GM23338 (cell line): ENCODE results near the gene GALNT9. TPM values are rescaled to one million over a fixed set of nuclear protein-coding genes. Genes with fewer than 3 reads are reported as not detected.

Experiments
- ATAC-seq: fragments of 200-7000 bp; cut with Tn5 transposase; 3 replicates; pipeline ENCODE4 v1.9.1; 2020
- DNase-seq: peaks from one replicate; pipeline ENCODE4 v3.0.0-alpha.2; 2015; ENCODE audit warnings: low spot score
- H2AFZ ChIP-seq: fragments of 200-600 bp; sonication (generic); 2 replicates; pipeline ENCODE4 v1.8.0; 2016; ENCODE audit warnings: antibody characterized with exemption, mild to moderate bottlenecking, moderate library complexity
- H3F3A ChIP-seq: fragments of 200-600 bp; sonication (generic); replicated peaks from 2 replicates; pipeline ENCODE4 v1.8.0; 2017; ENCODE audit warnings: antibody characterized with exemption, mixed run types, low read depth
- H3K27ac ChIP-seq: fragments of 200-600 bp; sonication (generic); 2 replicates; pipeline ENCODE4 v1.6.1; 2016; ENCODE audit warnings: low read depth
- H3K27me3 ChIP-seq: fragments of 200-600 bp; sonication (generic); 2 replicates; pipeline ENCODE4 v1.8.0; 2016; ENCODE audit warnings: mild to moderate bottlenecking, mixed run types, moderate library complexity; ENCODE audit not compliant: insufficient read depth
- H3K36me3 ChIP-seq: fragments of 200-600 bp; sonication (generic); 2 replicates; pipeline ENCODE4 v1.8.0; 2016; ENCODE audit warnings: mild to moderate bottlenecking; ENCODE audit not compliant: insufficient read depth
- H3K4me1 ChIP-seq: fragments of 200-600 bp; sonication (generic); 2 replicates; pipeline ENCODE4 v1.8.0; 2016; ENCODE audit warnings: mild to moderate bottlenecking, moderate library complexity; ENCODE audit not compliant: insufficient read depth
- H3K4me2 ChIP-seq: fragments of 200-600 bp; sonication (generic); 2 replicates; pipeline ENCODE4 v1.7.1; 2017; ENCODE audit warnings: mixed run types
- H3K4me3 ChIP-seq: fragments of 200-600 bp; sonication (generic); 2 replicates; pipeline ENCODE4 v1.6.1; 2016; ENCODE audit warnings: mixed run types
- H3K79me2 ChIP-seq: fragments of 200-600 bp; sonication (generic); replicated peaks from 2 replicates; pipeline ENCODE4 v1.8.0; 2017; ENCODE audit warnings: mild to moderate bottlenecking; ENCODE audit not compliant: insufficient read depth
- H3K9me2 ChIP-seq: fragments of 200-600 bp; sonication (generic); 2 replicates; pipeline ENCODE4 v1.8.0; 2017; ENCODE audit not compliant: insufficient read depth
- H4K20me1 ChIP-seq: fragments of 200-600 bp; sonication (generic); replicated peaks from 2 replicates; pipeline ENCODE4 v1.8.0; 2017; ENCODE audit warnings: mild to moderate bottlenecking; ENCODE audit not compliant: insufficient read depth
- H3K27ac Mint-ChIP-seq: 2 replicates; pipeline ENCODE4 v1.8.0; 2020; ENCODE audit warnings: inconsistent platforms, mild to moderate bottlenecking, moderate library complexity, mixed read lengths
- H3K27me3 Mint-ChIP-seq: 3 replicates; pipeline ENCODE4 v1.8.0; 2022; ENCODE audit warnings: low read depth, mild to moderate bottlenecking, moderate library complexity, mixed read lengths, inconsistent platforms; ENCODE audit not compliant: insufficient read depth, poor library complexity
- H3K36me3 Mint-ChIP-seq: 3 replicates; pipeline ENCODE4 v1.8.0; 2021; ENCODE audit warnings: low read depth, mild to moderate bottlenecking, inconsistent platforms, moderate library complexity, mixed read lengths
- H3K4me1 Mint-ChIP-seq: 3 replicates; pipeline ENCODE4 v1.8.0; 2020; ENCODE audit warnings: mild to moderate bottlenecking, inconsistent platforms, mixed read lengths
- H3K4me3 Mint-ChIP-seq: 3 replicates; pipeline ENCODE4 v1.8.0; 2021; ENCODE audit warnings: moderate library complexity, mild to moderate bottlenecking, inconsistent platforms, mixed read lengths
- H3K9me3 Mint-ChIP-seq: 3 replicates; pipeline ENCODE4 v1.8.0; 2020; ENCODE audit warnings: moderate library complexity, mild to moderate bottlenecking, inconsistent platforms, mixed read lengths
- ZNF114 ChIP-seq: fragments of 250-450 bp; sonication (Bioruptor Pico); IDR thresholded peaks from 2 replicates; pipeline ENCODE4 v1.5.0; 2020; ENCODE audit warnings: mild to moderate bottlenecking, moderate library complexity
- polyA plus RNA-seq: library from polyadenylated mRNA; unstranded; fragments of >200 nt; fragmentation: Nextera tagmentation; extraction: Ambion mirVana; gene quantifications from 2 replicates; pipeline ENCODE4 v1.2.1, GENCODE V29; 2016
- total RNA-seq: library from RNA; depleted of rRNA; stranded (reverse); fragments of >200 nt; shearing (Covaris generic); gene quantifications from 2 replicates; pipeline ENCODE4 v1.2.3, GENCODE V29; 2014
- TF ChIP-seq, protein P1 (sequence below), 2 experiments: fragments of 200-600 bp in 1 of 2; sonication (generic) in 1 of 2; conservative IDR thresholded peaks; 2 replicates each; pipeline versions ENCODE4 v1.5.1 to v1.6.1; 2016 to 2017; ENCODE audit warnings: antibody characterized with exemption in 2 of 2, low read depth in 2 of 2, mild to moderate bottlenecking in 2 of 2, moderate library complexity in 1 of 2
- TF ChIP-seq, protein P2 (sequence below): fragments of 250-450 bp; sonication (Bioruptor Pico); IDR thresholded peaks from 2 replicates; pipeline ENCODE4 v1.5.0; 2020; ENCODE audit warnings: mild to moderate bottlenecking, moderate library complexity

GALNT9 gene
- total and polyA plus RNA-seq, 2 experiments from 2014 or later = 0.81 to 2.5 TPM

DNA sequence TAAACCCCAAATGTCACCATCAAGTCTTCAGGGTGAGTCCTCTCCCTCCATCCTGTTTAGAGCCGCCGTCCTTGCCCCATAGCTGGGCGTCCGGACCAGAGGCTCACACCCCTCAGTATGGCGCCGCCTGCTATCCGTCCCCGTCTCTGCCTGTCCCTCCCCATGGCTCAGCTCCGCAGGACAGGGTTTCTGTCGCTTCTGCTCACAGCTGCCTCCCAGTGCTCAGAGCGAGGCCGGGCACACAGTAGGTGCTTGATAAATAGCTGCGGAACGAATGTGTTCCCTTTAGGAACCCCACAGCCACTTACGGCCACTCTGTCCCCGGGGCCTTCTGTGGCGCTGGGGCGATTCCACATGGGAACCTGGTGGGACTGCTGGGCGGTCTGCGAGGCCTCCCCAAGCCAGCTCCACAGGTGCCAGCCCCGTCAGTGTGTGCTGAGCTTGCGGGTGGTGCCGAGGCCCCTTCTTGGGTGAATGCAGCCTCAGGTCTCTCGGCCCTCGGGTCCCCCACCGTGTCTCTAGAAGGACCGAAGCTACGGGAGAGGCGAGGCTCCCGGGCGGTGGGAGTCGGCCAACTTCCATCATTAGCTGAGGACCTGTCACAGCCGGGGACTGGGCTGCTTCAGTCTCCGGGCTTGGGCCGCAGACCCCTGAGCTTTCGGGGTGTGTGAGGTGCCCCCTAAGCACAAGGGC, 122.2 kb downstream of the GALNT9 start:
- no peaks in the 10 kb centered on the region for H3K9me3 Mint-ChIP-seq
- TF ChIP-seq, protein P1, sequence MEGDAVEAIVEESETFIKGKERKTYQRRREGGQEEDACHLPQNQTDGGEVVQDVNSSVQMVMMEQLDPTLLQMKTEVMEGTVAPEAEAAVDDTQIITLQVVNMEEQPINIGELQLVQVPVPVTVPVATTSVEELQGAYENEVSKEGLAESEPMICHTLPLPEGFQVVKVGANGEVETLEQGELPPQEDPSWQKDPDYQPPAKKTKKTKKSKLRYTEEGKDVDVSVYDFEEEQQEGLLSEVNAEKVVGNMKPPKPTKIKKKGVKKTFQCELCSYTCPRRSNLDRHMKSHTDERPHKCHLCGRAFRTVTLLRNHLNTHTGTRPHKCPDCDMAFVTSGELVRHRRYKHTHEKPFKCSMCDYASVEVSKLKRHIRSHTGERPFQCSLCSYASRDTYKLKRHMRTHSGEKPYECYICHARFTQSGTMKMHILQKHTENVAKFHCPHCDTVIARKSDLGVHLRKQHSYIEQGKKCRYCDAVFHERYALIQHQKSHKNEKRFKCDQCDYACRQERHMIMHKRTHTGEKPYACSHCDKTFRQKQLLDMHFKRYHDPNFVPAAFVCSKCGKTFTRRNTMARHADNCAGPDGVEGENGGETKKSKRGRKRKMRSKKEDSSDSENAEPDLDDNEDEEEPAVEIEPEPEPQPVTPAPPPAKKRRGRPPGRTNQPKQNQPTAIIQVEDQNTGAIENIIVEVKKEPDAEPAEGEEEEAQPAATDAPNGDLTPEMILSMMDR (conservative IDR thresholded peaks at IDR 0.05; ENCODE audit: low read depth in 2 of 2) = peak in 1 of 2 experiments; percentile 22; a peak in 2 of 4 replicates
- no peak for TF ChIP-seq ZNF114 (CRISPR knock-in tag)
- TF ChIP-seq, protein P2, sequence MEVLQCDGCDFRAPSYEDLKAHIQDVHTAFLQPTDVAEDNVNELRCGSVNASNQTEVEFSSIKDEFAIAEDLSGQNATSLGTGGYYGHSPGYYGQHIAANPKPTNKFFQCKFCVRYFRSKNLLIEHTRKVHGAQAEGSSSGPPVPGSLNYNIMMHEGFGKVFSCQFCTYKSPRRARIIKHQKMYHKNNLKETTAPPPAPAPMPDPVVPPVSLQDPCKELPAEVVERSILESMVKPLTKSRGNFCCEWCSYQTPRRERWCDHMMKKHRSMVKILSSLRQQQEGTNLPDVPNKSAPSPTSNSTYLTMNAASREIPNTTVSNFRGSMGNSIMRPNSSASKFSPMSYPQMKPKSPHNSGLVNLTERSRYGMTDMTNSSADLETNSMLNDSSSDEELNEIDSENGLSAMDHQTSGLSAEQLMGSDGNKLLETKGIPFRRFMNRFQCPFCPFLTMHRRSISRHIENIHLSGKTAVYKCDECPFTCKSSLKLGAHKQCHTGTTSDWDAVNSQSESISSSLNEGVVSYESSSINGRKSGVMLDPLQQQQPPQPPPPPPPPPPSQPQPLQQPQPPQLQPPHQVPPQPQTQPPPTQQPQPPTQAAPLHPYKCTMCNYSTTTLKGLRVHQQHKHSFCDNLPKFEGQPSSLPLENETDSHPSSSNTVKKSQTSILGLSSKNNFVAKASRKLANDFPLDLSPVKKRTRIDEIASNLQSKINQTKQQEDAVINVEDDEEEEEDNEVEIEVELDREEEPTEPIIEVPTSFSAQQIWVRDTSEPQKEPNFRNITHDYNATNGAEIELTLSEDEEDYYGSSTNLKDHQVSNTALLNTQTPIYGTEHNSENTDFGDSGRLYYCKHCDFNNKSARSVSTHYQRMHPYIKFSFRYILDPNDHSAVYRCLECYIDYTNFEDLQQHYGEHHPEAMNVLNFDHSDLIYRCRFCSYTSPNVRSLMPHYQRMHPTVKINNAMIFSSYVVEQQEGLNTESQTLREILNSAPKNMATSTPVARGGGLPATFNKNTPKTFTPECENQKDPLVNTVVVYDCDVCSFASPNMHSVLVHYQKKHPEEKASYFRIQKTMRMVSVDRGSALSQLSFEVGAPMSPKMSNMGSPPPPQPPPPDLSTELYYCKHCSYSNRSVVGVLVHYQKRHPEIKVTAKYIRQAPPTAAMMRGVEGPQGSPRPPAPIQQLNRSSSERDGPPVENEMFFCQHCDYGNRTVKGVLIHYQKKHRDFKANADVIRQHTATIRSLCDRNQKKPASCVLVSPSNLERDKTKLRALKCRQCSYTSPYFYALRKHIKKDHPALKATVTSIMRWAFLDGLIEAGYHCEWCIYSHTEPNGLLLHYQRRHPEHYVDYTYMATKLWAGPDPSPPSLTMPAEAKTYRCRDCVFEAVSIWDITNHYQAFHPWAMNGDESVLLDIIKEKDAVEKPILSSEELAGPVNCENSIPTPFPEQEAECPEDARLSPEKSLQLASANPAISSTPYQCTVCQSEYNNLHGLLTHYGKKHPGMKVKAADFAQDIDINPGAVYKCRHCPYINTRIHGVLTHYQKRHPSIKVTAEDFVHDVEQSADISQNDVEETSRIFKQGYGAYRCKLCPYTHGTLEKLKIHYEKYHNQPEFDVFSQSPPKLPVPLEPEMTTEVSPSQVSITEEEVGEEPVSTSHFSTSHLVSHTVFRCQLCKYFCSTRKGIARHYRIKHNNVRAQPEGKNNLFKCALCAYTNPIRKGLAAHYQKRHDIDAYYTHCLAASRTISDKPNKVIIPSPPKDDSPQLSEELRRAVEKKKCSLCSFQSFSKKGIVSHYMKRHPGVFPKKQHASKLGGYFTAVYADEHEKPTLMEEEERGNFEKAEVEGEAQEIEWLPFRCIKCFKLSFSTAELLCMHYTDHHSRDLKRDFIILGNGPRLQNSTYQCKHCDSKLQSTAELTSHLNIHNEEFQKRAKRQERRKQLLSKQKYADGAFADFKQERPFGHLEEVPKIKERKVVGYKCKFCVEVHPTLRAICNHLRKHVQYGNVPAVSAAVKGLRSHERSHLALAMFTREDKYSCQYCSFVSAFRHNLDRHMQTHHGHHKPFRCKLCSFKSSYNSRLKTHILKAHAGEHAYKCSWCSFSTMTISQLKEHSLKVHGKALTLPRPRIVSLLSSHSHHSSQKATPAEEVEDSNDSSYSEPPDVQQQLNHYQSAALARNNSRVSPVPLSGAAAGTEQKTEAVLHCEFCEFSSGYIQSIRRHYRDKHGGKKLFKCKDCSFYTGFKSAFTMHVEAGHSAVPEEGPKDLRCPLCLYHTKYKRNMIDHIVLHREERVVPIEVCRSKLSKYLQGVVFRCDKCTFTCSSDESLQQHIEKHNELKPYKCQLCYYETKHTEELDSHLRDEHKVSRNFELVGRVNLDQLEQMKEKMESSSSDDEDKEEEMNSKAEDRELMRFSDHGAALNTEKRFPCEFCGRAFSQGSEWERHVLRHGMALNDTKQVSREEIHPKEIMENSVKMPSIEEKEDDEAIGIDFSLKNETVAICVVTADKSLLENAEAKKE = no peak
- no peak overlapping the region for H3K4me2 ChIP-seq
- no peaks in the 10 kb centered on the region for H3K4me1 Mint-ChIP-seq
- H3K4me1 ChIP-seq = no peaks in the 10 kb centered on the region
- no peak for DNase-seq
- H3K36me3 ChIP-seq = no peaks in the 10 kb centered on the region
- no peaks in the 10 kb centered on the region for H3K79me2 ChIP-seq
- no peak overlapping the region for H3K4me3 ChIP-seq
- no peaks in the 10 kb centered on the region for H3K27me3 ChIP-seq
- H3F3A ChIP-seq = no peaks in the 10 kb centered on the region
- H4K20me1 ChIP-seq = no peaks in the 10 kb centered on the region
- ATAC-seq = no peak; the same call in 2 of the 3 replicates
- no peak overlapping the region for H3K27ac ChIP-seq
- H3K27me3 Mint-ChIP-seq = peaks cover 29% of the 10 kb centered on the region
- H3K4me3 Mint-ChIP-seq = no peak overlapping the region
- H2AFZ ChIP-seq = no peak overlapping the region
- H3K36me3 Mint-ChIP-seq = no peaks in the 10 kb centered on the region
- H3K27ac Mint-ChIP-seq = no peak overlapping the region
- no peaks in the 10 kb centered on the region for H3K9me2 ChIP-seq
